ENCODE measurements around the gene TPK1.

TPK1 gene

DNA sequence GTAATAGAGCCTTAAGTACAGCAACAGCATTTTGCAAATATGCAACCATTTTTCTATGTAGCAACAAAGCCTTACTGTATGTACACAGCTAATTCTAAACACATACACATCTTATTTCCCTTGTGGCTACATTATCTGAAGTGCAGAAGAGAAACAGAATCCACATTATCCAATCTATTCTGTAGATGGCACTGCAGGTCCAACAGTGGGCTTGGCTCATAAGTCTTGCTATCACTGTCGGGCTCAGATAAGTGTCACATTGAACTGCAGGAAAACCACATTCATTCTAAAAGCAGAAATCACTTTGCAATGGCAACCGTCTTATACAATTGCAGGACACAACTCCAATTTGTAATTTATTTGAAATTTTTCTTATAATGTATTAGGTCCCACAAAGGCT, 322.5 kb downstream of the TPK1 start:
- Histone ChIP-seq H3K4me3 (ENCODE audit: low read depth in 1 of 2, low read length in 2 of 2) (no peak overlapping the region), H3K27ac (ENCODE audit: low read depth, low read length) (no peak overlapping the region), H3K9ac (ENCODE audit: low read depth in 1 of 2, low read length in 2 of 2) (no peak overlapping the region), H3K4me1 (ENCODE audit: control insufficient read depth in 1 of 2, insufficient read depth in 2 of 2, low read length in 2 of 2) (no peaks in the 10 kb centered on the region), H3K9me3 (ENCODE audit: control insufficient read depth in 1 of 2, low read length in 2 of 2) (no peaks in the 10 kb centered on the region), H3K36me3 (ENCODE audit: control insufficient read depth in 1 of 2, insufficient read depth in 2 of 2, low read length in 2 of 2) (no peaks in the 10 kb centered on the region), H3K27me3 (ENCODE audit: control insufficient read depth in 1 of 2, insufficient read depth in 2 of 2, low read length in 2 of 2) (no peaks in the 10 kb centered on the region)

- Histone ChIP-seq H3K27me3 (ENCODE audit: control insufficient read depth in 1 of 2, insufficient read depth in 2 of 2, low read length in 2 of 2) (no peaks in the 10 kb centered on the region), H3K9me3 (ENCODE audit: control insufficient read depth in 1 of 2, low read length in 2 of 2) (no peaks in the 10 kb centered on the region), H3K36me3 (ENCODE audit: control insufficient read depth in 1 of 2, insufficient read depth in 2 of 2, low read length in 2 of 2) (no peaks in the 10 kb centered on the region), H3K4me3 (ENCODE audit: low read depth in 1 of 2, low read length in 2 of 2) (no peak overlapping the region), H3K27ac (ENCODE audit: low read depth, low read length) (no peak overlapping the region), H3K9ac (ENCODE audit: low read depth in 1 of 2, low read length in 2 of 2) (no peak overlapping the region), H3K4me1 (ENCODE audit: control insufficient read depth in 1 of 2, insufficient read depth in 2 of 2, low read length in 2 of 2) (no peaks in the 10 kb centered on the region)
Measured at GRCh38 chr7:144510621-144511020, 325.2 kb downstream of the TPK1 start.

GRCh38 chr7:144508702-144509101, 327.2 kb downstream of the TPK1 start:
- Histone ChIP-seq H3K27ac (ENCODE audit: low read depth, low read length) (no peak overlapping the region), H3K9me3 (ENCODE audit: control insufficient read depth in 1 of 2, low read length in 2 of 2) (no peaks in the 10 kb centered on the region), H3K27me3 (ENCODE audit: control insufficient read depth in 1 of 2, insufficient read depth in 2 of 2, low read length in 2 of 2) (no peaks in the 10 kb centered on the region), H3K4me3 (ENCODE audit: low read depth in 1 of 2, low read length in 2 of 2) (no peak overlapping the region), H3K36me3 (ENCODE audit: control insufficient read depth in 1 of 2, insufficient read depth in 2 of 2, low read length in 2 of 2) (no peaks in the 10 kb centered on the region), H3K9ac (ENCODE audit: low read depth in 1 of 2, low read length in 2 of 2) (no peak overlapping the region), H3K4me1 (ENCODE audit: control insufficient read depth in 1 of 2, insufficient read depth in 2 of 2, low read length in 2 of 2) (no peaks in the 10 kb centered on the region)

DNA sequence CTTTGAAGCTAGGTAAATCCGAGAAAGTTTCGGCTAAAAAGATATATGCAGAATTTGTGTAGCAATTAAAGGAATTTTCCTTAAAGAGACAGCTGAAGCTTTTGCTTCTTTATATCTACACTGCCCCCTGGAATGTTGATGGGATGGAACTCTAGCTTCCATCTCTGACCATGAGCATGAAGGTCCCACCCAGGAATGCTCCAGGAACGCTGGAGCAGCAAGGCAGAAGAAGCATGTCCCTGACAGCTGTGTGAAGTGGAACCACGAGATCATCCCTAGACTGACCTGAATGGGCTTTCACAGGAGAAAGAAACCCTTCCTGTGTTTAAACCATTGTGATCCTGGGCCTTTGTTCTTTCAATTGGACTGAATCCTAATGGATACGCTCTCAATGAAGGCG, 332.6 kb downstream of the TPK1 start:
- Histone ChIP-seq H3K9ac (ENCODE audit: low read depth in 1 of 2, low read length in 2 of 2) (no peak overlapping the region), H3K4me3 (ENCODE audit: low read depth in 1 of 2, low read length in 2 of 2) (no peak overlapping the region), H3K36me3 (ENCODE audit: control insufficient read depth in 1 of 2, insufficient read depth in 2 of 2, low read length in 2 of 2) (no peaks in the 10 kb centered on the region), H3K27ac (ENCODE audit: low read depth, low read length) (no peak overlapping the region), H3K9me3 (ENCODE audit: control insufficient read depth in 1 of 2, low read length in 2 of 2) (no peaks in the 10 kb centered on the region), H3K4me1 (ENCODE audit: control insufficient read depth in 1 of 2, insufficient read depth in 2 of 2, low read length in 2 of 2) (no peaks in the 10 kb centered on the region), H3K27me3 (ENCODE audit: control insufficient read depth in 1 of 2, insufficient read depth in 2 of 2, low read length in 2 of 2) (no peaks in the 10 kb centered on the region)

DNA sequence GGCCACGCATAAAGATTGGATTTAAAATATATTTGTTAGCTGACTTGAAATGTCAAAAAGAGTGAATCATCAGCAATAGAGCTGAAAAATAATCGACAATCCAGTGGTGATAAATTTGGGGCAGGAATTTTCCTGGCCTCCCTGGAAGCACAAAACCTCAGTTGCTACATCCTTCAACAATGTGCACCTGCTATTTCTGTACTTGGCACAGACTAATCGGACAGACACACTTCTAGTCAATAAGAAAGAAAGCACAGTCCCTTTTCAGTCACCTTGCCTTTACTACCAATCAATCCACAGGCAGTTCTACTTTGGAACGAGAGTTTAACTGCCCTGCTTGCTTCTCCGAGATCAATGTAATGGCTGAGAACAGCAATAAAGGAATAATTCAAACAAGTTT, 335.6 kb downstream of the TPK1 start:
- no peak overlapping the region for H3K9ac ChIP-seq (ENCODE audit: low read depth in 1 of 2, low read length in 2 of 2)
- no peaks in the 10 kb centered on the region for H3K9me3 ChIP-seq (ENCODE audit: control insufficient read depth in 1 of 2, low read length in 2 of 2)
- no peak overlapping the region for H3K4me3 ChIP-seq (ENCODE audit: low read depth in 1 of 2, low read length in 2 of 2)
- no peak overlapping the region for H3K27ac ChIP-seq (ENCODE audit: low read depth, low read length)
- no peaks in the 10 kb centered on the region for H3K27me3 ChIP-seq (ENCODE audit: control insufficient read depth in 1 of 2, insufficient read depth in 2 of 2, low read length in 2 of 2)
- no peaks in the 10 kb centered on the region for H3K4me1 ChIP-seq (ENCODE audit: control insufficient read depth in 1 of 2, insufficient read depth in 2 of 2, low read length in 2 of 2)
- H3K36me3 ChIP-seq (ENCODE audit: control insufficient read depth in 1 of 2, insufficient read depth in 2 of 2, low read length in 2 of 2) = no peaks in the 10 kb centered on the region

DNA sequence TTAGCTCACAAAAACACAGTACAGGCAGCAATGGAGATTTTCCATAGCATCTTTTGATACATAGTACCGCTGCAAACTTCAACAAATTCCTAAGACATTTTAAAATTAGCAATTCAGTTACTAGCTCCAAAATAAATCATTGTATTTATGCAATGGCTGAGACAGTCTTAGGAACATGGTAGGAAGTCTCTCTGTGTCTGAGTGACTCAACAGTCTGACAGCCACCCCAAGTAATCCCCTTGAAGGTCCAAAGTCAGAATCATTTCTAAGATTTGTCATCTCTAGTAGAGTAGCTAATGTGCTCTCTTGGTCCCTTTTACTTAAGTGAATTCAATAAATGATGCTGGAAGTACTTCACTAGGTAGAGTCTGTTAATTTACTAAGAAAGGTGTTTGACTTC, 338.6 kb downstream of the TPK1 start:
- Histone ChIP-seq H3K27ac (ENCODE audit: low read depth, low read length) (no peak overlapping the region), H3K9me3 (ENCODE audit: control insufficient read depth in 1 of 2, low read length in 2 of 2) (no peaks in the 10 kb centered on the region), H3K4me1 (ENCODE audit: control insufficient read depth in 1 of 2, insufficient read depth in 2 of 2, low read length in 2 of 2) (no peaks in the 10 kb centered on the region), H3K4me3 (ENCODE audit: low read depth in 1 of 2, low read length in 2 of 2) (no peak overlapping the region), H3K27me3 (ENCODE audit: control insufficient read depth in 1 of 2, insufficient read depth in 2 of 2, low read length in 2 of 2) (no peaks in the 10 kb centered on the region), H3K9ac (ENCODE audit: low read depth in 1 of 2, low read length in 2 of 2) (no peak overlapping the region), H3K36me3 (ENCODE audit: control insufficient read depth in 1 of 2, insufficient read depth in 2 of 2, low read length in 2 of 2) (no peaks in the 10 kb centered on the region)

GRCh38 chr7:144494355-144494754, 341.5 kb downstream of the TPK1 start:
- Histone ChIP-seq H3K4me3 (ENCODE audit: low read depth in 1 of 2, low read length in 2 of 2) (no peak overlapping the region), H3K9me3 (ENCODE audit: control insufficient read depth in 1 of 2, low read length in 2 of 2) (no peaks in the 10 kb centered on the region), H3K9ac (ENCODE audit: low read depth in 1 of 2, low read length in 2 of 2) (no peak overlapping the region), H3K4me1 (ENCODE audit: control insufficient read depth in 1 of 2, insufficient read depth in 2 of 2, low read length in 2 of 2) (no peaks in the 10 kb centered on the region), H3K27ac (ENCODE audit: low read depth, low read length) (no peak overlapping the region), H3K27me3 (ENCODE audit: control insufficient read depth in 1 of 2, insufficient read depth in 2 of 2, low read length in 2 of 2) (no peaks in the 10 kb centered on the region), H3K36me3 (ENCODE audit: control insufficient read depth in 1 of 2, insufficient read depth in 2 of 2, low read length in 2 of 2) (no peaks in the 10 kb centered on the region)

DNA sequence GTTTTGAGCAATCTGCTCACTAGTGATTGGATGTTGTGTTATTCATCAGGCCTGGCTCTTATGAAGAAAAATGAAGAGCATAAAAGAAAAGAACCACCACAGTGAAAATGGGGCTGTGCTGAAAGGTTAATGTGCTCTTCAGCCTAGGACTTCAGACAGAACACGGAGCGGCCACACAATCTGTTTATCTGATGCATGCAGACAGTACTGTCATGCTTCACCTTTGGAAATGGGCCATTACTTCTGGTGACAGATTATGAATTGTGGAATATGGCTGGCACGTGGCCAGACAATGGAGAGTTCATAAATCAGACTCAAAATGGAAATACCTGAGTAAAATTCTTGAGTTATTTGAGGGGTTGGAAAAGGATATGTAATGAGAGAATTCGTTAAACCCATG, 346.3 kb downstream of the TPK1 start:
- H3K9ac ChIP-seq (ENCODE audit: low read depth in 1 of 2, low read length in 2 of 2) = no peak overlapping the region
- H3K27me3 ChIP-seq (ENCODE audit: control insufficient read depth in 1 of 2, insufficient read depth in 2 of 2, low read length in 2 of 2) = no peaks in the 10 kb centered on the region
- no peaks in the 10 kb centered on the region for H3K36me3 ChIP-seq (ENCODE audit: control insufficient read depth in 1 of 2, insufficient read depth in 2 of 2, low read length in 2 of 2)
- no peaks in the 10 kb centered on the region for H3K4me1 ChIP-seq (ENCODE audit: control insufficient read depth in 1 of 2, insufficient read depth in 2 of 2, low read length in 2 of 2)
- no peak overlapping the region for H3K27ac ChIP-seq (ENCODE audit: low read depth, low read length)
- H3K9me3 ChIP-seq (ENCODE audit: control insufficient read depth in 1 of 2, low read length in 2 of 2) = peaks cover 0 to 2% of the 10 kb centered on the region in 2 donors
- H3K4me3 ChIP-seq (ENCODE audit: low read depth in 1 of 2, low read length in 2 of 2) = no peak overlapping the region

DNA sequence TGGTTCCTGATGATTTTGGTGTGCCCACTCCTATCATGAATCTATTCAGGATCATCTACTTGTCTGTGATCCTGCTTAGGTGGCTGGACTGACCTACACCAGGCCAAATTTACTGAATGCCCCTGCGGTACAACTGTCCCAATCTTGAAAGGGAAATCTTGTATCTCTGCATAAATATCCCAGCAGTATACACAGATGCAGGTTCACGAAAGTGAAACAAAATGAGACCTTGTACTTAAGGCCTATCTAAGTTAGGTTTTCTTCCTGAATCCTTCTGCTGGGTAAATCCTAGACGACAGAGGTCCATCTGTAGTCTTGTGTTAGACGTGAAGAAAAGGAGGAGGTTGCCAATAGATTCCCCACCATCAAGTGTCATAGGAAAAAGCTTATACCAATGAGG, 346.9 kb downstream of the TPK1 start:
- Histone ChIP-seq H3K9me3 (ENCODE audit: control insufficient read depth in 1 of 2, low read length in 2 of 2) (peaks cover 0 to 2% of the 10 kb centered on the region in 2 donors), H3K9ac (ENCODE audit: low read depth in 1 of 2, low read length in 2 of 2) (no peak overlapping the region), H3K27ac (ENCODE audit: low read depth, low read length) (no peak overlapping the region), H3K36me3 (ENCODE audit: control insufficient read depth in 1 of 2, insufficient read depth in 2 of 2, low read length in 2 of 2) (no peaks in the 10 kb centered on the region), H3K27me3 (ENCODE audit: control insufficient read depth in 1 of 2, insufficient read depth in 2 of 2, low read length in 2 of 2) (no peaks in the 10 kb centered on the region), H3K4me3 (ENCODE audit: low read depth in 1 of 2, low read length in 2 of 2) (no peak overlapping the region), H3K4me1 (ENCODE audit: control insufficient read depth in 1 of 2, insufficient read depth in 2 of 2, low read length in 2 of 2) (no peaks in the 10 kb centered on the region)

- Histone ChIP-seq H3K4me1 (ENCODE audit: control insufficient read depth in 1 of 2, insufficient read depth in 2 of 2, low read length in 2 of 2) (no peaks in the 10 kb centered on the region), H3K9ac (ENCODE audit: low read depth in 1 of 2, low read length in 2 of 2) (no peak overlapping the region), H3K9me3 (ENCODE audit: control insufficient read depth in 1 of 2, low read length in 2 of 2) (peaks cover 0 to 2% of the 10 kb centered on the region in 2 donors), H3K27me3 (ENCODE audit: control insufficient read depth in 1 of 2, insufficient read depth in 2 of 2, low read length in 2 of 2) (no peaks in the 10 kb centered on the region), H3K4me3 (ENCODE audit: low read depth in 1 of 2, low read length in 2 of 2) (no peak overlapping the region), H3K27ac (ENCODE audit: low read depth, low read length) (no peak overlapping the region), H3K36me3 (ENCODE audit: control insufficient read depth in 1 of 2, insufficient read depth in 2 of 2, low read length in 2 of 2) (no peaks in the 10 kb centered on the region)
Measured at GRCh38 chr7:144487901-144488300, 348.0 kb downstream of the TPK1 start.

DNA sequence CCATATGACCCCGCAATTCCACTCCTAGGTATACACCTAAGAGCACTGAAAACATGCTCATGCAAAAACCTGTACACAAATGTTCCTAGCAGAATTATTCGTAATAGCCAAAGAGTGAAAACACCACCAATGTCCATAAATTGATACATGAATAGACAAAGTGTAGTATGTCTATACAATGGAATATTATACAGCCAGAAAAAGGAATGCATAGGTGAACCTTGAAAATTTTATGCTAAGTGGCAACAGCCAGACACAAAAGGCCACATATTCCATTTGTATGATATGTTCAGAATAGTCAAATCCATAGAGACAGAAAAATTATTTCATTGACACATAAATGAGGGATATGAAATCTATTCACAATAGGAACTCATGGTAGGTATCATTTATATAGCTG, 351.4 kb downstream of the TPK1 start:
- Histone ChIP-seq H3K27ac (ENCODE audit: low read depth, low read length) (no peak overlapping the region), H3K9me3 (ENCODE audit: control insufficient read depth in 1 of 2, low read length in 2 of 2) (peaks cover 0 to 2% of the 10 kb centered on the region in 2 donors), H3K27me3 (ENCODE audit: control insufficient read depth in 1 of 2, insufficient read depth in 2 of 2, low read length in 2 of 2) (no peaks in the 10 kb centered on the region), H3K4me3 (ENCODE audit: low read depth in 1 of 2, low read length in 2 of 2) (no peak overlapping the region), H3K4me1 (ENCODE audit: control insufficient read depth in 1 of 2, insufficient read depth in 2 of 2, low read length in 2 of 2) (no peaks in the 10 kb centered on the region), H3K36me3 (ENCODE audit: control insufficient read depth in 1 of 2, insufficient read depth in 2 of 2, low read length in 2 of 2) (no peaks in the 10 kb centered on the region), H3K9ac (ENCODE audit: low read depth in 1 of 2, low read length in 2 of 2) (no peak overlapping the region)

Data from duodenal mucosa (tissue), 2 donors.